ENCODE results near the gene TTC3. TPM values are rescaled to one million over a fixed set of nuclear protein-coding genes. Genes with fewer than 3 reads are reported as not detected.

TTC3 gene, protein sequence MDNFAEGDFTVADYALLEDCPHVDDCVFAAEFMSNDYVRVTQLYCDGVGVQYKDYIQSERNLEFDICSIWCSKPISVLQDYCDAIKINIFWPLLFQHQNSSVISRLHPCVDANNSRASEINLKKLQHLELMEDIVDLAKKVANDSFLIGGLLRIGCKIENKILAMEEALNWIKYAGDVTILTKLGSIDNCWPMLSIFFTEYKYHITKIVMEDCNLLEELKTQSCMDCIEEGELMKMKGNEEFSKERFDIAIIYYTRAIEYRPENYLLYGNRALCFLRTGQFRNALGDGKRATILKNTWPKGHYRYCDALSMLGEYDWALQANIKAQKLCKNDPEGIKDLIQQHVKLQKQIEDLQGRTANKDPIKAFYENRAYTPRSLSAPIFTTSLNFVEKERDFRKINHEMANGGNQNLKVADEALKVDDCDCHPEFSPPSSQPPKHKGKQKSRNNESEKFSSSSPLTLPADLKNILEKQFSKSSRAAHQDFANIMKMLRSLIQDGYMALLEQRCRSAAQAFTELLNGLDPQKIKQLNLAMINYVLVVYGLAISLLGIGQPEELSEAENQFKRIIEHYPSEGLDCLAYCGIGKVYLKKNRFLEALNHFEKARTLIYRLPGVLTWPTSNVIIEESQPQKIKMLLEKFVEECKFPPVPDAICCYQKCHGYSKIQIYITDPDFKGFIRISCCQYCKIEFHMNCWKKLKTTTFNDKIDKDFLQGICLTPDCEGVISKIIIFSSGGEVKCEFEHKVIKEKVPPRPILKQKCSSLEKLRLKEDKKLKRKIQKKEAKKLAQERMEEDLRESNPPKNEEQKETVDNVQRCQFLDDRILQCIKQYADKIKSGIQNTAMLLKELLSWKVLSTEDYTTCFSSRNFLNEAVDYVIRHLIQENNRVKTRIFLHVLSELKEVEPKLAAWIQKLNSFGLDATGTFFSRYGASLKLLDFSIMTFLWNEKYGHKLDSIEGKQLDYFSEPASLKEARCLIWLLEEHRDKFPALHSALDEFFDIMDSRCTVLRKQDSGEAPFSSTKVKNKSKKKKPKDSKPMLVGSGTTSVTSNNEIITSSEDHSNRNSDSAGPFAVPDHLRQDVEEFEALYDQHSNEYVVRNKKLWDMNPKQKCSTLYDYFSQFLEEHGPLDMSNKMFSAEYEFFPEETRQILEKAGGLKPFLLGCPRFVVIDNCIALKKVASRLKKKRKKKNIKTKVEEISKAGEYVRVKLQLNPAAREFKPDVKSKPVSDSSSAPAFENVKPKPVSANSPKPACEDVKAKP (N-terminal part only)
- 44.3 TPM for total RNA-seq
- long read RNA-seq, partial matches to known transcripts, result 9 of 16 reads
- long read RNA-seq, other reads (novel, unspliced or antisense), result 7 of 16 reads

- no peak for TF ChIP-seq CTCF (IDR thresholded peaks at IDR 0.05; ENCODE audit: borderline replicate concordance)
- DNase-seq, result peak; percentile 96
- Histone ChIP-seq H3K4me1 (peaks cover 43% of the 10 kb centered on the region), H3K27me3 (ENCODE audit: low read depth) (no peaks in the 10 kb centered on the region), H3K4me3 (peak within 1 kb of the TSS; percentile 94), H3K36me3 (peaks cover 20% of the 10 kb centered on the region), H3K9me3 (replicated peaks) (no peaks in the 10 kb centered on the region), H3K27ac (replicated peaks) (peak within 1 kb of the TSS; percentile 99)
- intact Hi-C loops (cut with micrococcal nuclease), result no loop called here
Measured at GRCh38 chr21:37072988-37073416, at the start of gene TTC3, which contains the start of gene PIGP. TTC3 (plus strand) TSS chr21:37073254; CDS start chr21:37087258, 14,004 bp downstream. PIGP (minus strand) TSS chr21:37073071; CDS start chr21:37072515, 556 bp downstream.

DNA sequence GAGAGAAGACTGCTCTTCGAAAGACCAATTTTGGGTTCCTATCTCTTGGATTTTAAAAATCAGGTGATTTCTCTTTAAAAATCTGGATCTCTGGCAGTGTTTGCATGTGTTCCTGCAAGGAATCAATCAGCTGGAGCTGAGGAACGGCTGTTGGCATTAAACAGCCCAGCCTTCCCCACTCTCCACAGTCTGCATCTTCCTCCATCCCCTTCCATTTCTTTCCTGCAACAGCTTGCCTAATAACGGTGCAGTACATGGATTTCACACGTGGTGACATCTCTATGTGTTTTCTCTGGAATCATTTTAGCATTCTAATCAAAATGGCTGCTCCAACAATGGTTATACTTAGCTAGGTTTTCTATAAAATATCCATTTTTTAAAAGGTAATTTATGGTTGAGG lies 46.6 kb upstream of the TTC3 start:
- Histone ChIP-seq H3K27ac (replicated peaks) (no peak overlapping the region), H3K4me3 (no peak overlapping the region), H3K27me3 (ENCODE audit: low read depth) (peaks cover 30% of the 10 kb centered on the region), H3K4me1 (no peaks in the 10 kb centered on the region), H3K36me3 (no peaks in the 10 kb centered on the region), H3K9me3 (replicated peaks) (no peaks in the 10 kb centered on the region)
- no peak for DNase-seq
- no peak for TF ChIP-seq CTCF (IDR thresholded peaks at IDR 0.05; ENCODE audit: borderline replicate concordance)
- intact Hi-C loops (cut with micrococcal nuclease), result no loop called here

- H3K27ac ChIP-seq (replicated peaks), result no peak overlapping the region
- H3K27me3 ChIP-seq (ENCODE audit: low read depth), result peaks cover 45% of the 10 kb centered on the region
- H3K4me1 ChIP-seq, result no peaks in the 10 kb centered on the region
- intact Hi-C loops (cut with micrococcal nuclease), result no loop called here
- DNase-seq, result no peak
- H3K36me3 ChIP-seq, result no peaks in the 10 kb centered on the region
- no peak overlapping the region for H3K4me3 ChIP-seq
- no peaks in the 10 kb centered on the region for H3K9me3 ChIP-seq (replicated peaks)
- TF ChIP-seq CTCF (IDR thresholded peaks at IDR 0.05; ENCODE audit: borderline replicate concordance), result no peak
Measured at GRCh38 chr21:37028570-37028969, 44.5 kb upstream of the TTC3 start.

DNA sequence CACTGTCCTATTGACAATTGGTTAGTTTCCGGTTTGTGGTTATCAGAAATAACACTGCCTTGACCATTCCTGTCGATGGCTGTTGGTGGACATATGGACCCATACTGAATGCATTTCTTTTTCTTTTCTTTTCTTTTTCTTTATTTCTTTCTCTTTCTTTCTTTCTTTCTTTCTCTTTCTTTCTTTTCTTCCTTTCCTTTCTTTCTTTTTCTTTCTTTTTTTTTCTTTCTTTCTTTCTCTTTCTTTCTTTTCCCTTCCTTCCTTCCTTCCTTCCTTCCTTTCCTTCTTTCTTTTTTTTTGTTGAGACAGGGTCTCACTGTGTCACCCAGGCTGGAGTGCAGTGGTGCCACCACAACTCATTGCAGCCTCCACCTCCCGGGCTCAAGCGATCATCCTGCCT lies 42.2 kb upstream of the TTC3 start:
- no peak for TF ChIP-seq CTCF (IDR thresholded peaks at IDR 0.05; ENCODE audit: borderline replicate concordance)
- intact Hi-C loops (cut with micrococcal nuclease), result no loop called here
- H3K9me3 ChIP-seq (replicated peaks), result no peaks in the 10 kb centered on the region
- H3K27ac ChIP-seq (replicated peaks), result no peak overlapping the region
- H3K4me3 ChIP-seq, result no peak overlapping the region
- H3K27me3 ChIP-seq (ENCODE audit: low read depth), result peaks cover 43% of the 10 kb centered on the region
- H3K4me1 ChIP-seq, result no peaks in the 10 kb centered on the region
- H3K36me3 ChIP-seq, result no peaks in the 10 kb centered on the region
- no peak for DNase-seq

DNA sequence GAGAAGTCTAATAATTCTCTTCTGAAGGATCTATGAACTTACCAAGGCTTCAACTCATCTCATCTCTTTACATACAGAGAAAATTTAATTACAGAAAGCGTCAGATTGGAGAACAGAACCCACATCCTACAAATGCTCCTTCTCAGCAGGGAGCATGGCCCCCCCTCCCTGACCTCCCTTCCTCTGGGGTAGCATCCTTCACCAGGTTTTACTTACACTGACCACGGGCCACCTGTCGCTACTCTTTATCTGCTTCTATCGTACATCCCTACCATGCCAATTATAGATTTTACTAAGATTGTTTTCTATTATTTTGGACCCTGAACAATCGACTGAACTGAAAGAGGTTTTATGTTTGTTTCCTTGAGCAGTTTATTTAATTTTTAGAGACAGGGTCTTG lies 40.8 kb upstream of the TTC3 start:
- peaks cover 29% of the 10 kb centered on the region for H3K27me3 ChIP-seq (ENCODE audit: low read depth)
- H3K27ac ChIP-seq (replicated peaks), result no peak overlapping the region
- H3K36me3 ChIP-seq, result no peaks in the 10 kb centered on the region
- H3K4me1 ChIP-seq, result no peaks in the 10 kb centered on the region
- no peak for TF ChIP-seq CTCF (IDR thresholded peaks at IDR 0.05; ENCODE audit: borderline replicate concordance)
- no peak for DNase-seq
- no peaks in the 10 kb centered on the region for H3K9me3 ChIP-seq (replicated peaks)
- intact Hi-C loops (cut with micrococcal nuclease), result no loop called here
- no peak overlapping the region for H3K4me3 ChIP-seq
